Right kidney (tissue), 1 donor: ENCODE measurements around the gene SRSF2.
"Not testable (repeated sequence)": the region's sequence is repeated elsewhere in the genome, so short reads cannot be mapped to it uniquely, and the experiment has no call there.

Source experiments
- DNase-seq: peaks from one replicate; pipeline ENCODE4 v3.0.0-alpha.2; 2016

SRSF2 gene

GRCh38 chr17:76702076-76702475, 35.1 kb downstream of the SRSF2 start:
- DNase-seq, result no peak

- no peak for DNase-seq
Measured at GRCh38 chr17:76701471-76701967, 35.6 kb downstream of the SRSF2 start.

GRCh38 chr17:76700617-76701470, 36.3 kb downstream of the SRSF2 start:
- peak; percentile 75 for DNase-seq

- DNase-seq, result no peak
Measured at GRCh38 chr17:76700270-76700616, 36.9 kb downstream of the SRSF2 start.

GRCh38 chr17:76698466-76698977, 38.6 kb downstream of the SRSF2 start:
- not testable (repeated sequence) for DNase-seq

- DNase-seq, result peak; percentile 63
Measured at GRCh38 chr17:76697702-76698465, 39.2 kb downstream of the SRSF2 start.

- no peak for DNase-seq
Measured at GRCh38 chr17:76696763-76697701, 40.1 kb downstream of the SRSF2 start.

- DNase-seq, result no peak
Measured at GRCh38 chr17:76695059-76695831, 41.9 kb downstream of the SRSF2 start.

- no peak for DNase-seq
Measured at GRCh38 chr17:76691379-76692191, 45.5 kb downstream of the SRSF2 start.

- DNase-seq, result no peak
Measured at GRCh38 chr17:76690596-76691280, 46.4 kb downstream of the SRSF2 start.

- DNase-seq, result no peak
Measured at GRCh38 chr17:76689859-76690258, 47.3 kb downstream of the SRSF2 start.

- no peak for DNase-seq
Measured at GRCh38 chr17:76688165-76688622, 48.9 kb downstream of the SRSF2 start.

- DNase-seq, result no peak
Measured at GRCh38 chr17:76687298-76688164, 49.6 kb downstream of the SRSF2 start.

- peak; percentile 55 for DNase-seq
Measured at GRCh38 chr17:76686538-76687297, 50.4 kb downstream of the SRSF2 start.

GRCh38 chr17:76685846-76686245, 51.3 kb downstream of the SRSF2 start:
- no peak for DNase-seq

- DNase-seq, result no peak
Measured at GRCh38 chr17:76685366-76685765, 51.8 kb downstream of the SRSF2 start.

- no peak for DNase-seq
Measured at GRCh38 chr17:76684756-76685155, 52.4 kb downstream of the SRSF2 start.
